ENCODE measurements around the gene LDHAL6B. TPM values are rescaled to one million over a fixed set of nuclear protein-coding genes. Genes with fewer than 3 reads are reported as not detected.

Gene LDHAL6B
- polyA plus RNA-seq, 3 donors, result 0.03 TPM; not detected in 2

DNA sequence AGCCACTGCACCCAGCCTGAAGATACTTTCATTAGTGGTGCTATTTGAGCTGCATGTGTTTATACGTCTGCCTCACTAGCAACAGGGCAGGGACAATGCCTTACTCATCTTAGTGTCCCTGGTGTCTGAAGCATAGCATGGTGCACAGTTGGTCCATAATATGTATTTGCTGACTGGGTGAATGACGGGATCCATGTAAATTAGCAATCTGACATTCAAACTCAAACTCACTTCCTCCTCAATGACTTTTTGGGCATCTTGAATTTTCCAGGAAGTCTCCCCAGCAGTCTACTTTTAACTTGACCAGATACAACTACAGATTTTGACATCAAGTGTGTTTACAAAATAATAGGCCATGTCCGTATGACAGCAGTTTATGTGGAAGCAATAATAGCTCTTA, 3.0 kb upstream of the LDHAL6B start:
- WGBS, 3 donors, result 85 to 88% (median 88%) methylated on average over 3 of the region's 3 CpGs
- H3K27ac ChIP-seq (ENCODE audit: low read depth, low read length), result no peak overlapping the region

DNA sequence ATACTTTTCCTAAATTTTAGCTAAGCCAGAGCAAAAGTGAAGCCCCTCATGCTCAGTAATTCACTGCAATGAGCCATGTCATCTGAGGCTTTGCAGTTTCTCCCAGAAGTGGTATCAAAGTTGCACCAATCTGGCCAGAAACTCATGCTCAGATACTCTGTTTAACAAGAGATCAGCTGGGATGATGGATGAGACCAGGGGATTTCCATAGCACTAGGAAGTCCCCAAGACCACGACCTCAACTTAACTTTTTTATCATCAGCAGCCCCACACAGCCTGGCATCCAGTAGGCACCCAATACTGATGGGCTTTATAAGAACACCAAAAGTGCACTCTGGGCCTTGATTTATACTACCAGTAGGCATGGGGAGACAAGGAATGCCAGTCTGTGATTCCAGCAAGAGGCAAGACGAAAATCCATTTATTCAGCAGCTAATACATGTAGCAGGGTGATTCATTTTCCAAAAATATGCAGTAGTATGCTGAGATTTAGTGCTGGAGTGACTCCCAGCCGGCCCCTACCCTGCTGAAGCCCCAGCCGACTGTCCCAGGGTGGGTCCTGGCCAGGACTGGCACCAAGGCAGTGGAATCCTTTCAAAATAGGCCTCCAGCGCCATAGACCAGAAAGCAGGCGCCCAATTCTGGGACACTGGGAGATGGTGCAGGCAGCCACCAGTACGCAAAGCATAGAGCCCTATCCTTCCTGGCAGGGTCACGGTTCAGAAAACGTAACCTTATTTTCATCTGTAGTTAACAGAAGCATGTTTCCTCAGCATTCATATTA, 612 bp upstream of the LDHAL6B start:
- no peak overlapping the region for H3K27ac ChIP-seq (ENCODE audit: low read depth, low read length)
- WGBS, 3 donors, result 85 to 86% (median 86%) methylated on average over 9 of the region's 9 CpGs

DNA sequence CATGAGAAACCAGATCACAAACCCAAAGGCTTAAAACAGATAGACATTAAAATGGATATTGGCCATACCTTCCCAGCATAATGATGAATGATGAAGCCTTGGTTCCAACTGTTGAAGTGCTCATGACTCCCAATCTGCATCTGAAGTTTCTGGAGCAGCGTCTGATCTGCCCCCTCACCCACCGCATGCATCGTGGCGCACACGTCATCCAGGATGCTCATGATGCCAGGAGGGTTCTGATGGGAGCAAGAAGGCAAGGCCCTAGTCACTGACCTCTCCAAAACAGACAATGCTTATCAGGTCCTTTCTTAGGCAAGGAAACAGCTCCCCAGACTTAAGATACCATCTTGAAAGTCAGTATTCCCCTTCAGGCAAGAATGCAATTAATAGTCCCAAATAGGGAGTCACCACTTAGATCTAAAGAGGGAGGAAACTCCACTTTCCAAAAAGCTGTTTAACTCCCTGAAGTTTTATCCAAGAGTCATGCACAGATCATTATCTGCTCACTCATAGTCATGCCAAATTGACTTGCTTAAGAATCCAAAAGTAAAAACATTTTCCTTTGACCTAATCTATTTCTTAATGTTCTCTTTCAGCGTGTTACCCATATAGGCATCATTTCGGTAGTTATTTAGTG, 2.1 kb downstream of the LDHAL6B start:
- WGBS, 3 donors, result 76 to 94% (median 79%) methylated on average over 7 of the region's 7 CpGs

DNA sequence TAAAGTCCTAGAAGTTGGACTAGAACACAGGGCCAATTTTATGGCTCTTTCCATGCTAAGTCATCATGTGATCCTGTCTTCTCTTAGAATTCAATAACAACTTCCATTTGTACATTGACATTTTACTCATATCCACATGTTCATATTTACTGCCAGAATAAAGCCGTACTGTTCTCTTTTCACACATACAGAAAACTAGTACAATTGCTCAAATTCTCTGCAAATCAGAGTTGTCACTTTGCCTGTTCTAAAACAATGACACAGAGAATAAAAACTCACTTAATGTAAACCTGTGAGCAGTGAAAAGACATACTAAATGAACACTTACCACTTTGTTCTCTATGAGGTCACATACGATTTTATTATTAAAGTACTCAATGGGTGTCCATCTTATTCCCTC, 3.5 kb downstream of the LDHAL6B start:
- no peak overlapping the region for H3K27ac ChIP-seq (ENCODE audit: low read depth, low read length)
- 94 to 95% (median 94%) methylated on average over 2 of the region's 2 CpGs for WGBS, 3 donors

More for the DNA sequence above, 2.1 kb downstream of the LDHAL6B start:
- H3K27ac ChIP-seq (ENCODE audit: low read depth, low read length), result no peak overlapping the region

DNA sequence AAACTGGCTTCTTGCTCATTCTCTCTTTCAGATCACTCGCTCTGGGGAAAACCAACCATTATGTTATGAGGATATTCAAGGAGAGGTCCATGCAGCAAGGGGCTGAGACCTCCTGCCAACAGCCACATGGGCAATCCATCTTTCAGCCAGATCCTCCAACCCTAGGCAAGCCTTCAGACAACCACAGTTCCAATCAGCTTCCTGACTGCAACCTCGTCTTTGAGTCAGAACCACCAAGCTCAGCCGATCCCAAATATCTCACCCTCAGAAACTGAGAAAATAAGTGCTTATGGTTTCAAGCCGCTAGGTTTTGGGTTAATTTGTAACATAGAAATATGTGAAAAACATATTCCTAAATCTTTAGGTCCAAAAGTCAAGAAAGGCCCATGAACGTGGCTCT, 10.3 kb downstream of the LDHAL6B start:
- 91 to 93% (median 92%) methylated on average over 5 of the region's 5 CpGs for WGBS, 3 donors

DNA sequence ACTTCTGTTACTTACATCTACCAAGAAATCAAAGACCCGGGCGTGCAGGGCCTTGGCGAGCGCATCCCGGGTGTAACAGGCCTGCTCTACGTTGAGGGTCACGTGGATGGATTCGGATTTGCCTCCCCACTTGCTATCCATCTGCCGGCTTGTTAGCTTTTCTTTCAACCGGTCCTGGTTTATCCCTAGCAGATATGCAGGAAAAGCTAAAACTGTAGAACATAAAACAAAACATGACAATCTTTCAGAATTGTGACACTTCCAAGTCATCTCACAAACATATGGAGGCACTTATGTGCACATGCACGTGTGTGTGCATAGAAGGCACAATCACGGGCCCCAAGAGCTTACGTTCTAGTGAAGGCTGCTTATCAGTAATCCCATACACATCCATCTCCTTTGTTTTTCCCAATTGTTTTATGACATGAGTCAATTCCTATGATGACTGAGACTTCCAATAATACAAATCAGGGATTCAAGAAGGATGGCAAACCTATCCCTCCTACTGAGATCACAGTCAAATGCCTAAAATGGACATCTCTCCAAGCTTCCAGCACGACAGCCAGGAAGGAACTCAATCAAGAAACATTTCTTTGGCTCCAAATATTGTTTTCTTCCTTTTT, 11.3 kb downstream of the LDHAL6B start:
- no peak overlapping the region for H3K27ac ChIP-seq (ENCODE audit: low read depth, low read length)

More for the DNA sequence above, 10.3 kb downstream of the LDHAL6B start:
- H3K27ac ChIP-seq (ENCODE audit: low read depth, low read length), result no peak overlapping the region

DNA sequence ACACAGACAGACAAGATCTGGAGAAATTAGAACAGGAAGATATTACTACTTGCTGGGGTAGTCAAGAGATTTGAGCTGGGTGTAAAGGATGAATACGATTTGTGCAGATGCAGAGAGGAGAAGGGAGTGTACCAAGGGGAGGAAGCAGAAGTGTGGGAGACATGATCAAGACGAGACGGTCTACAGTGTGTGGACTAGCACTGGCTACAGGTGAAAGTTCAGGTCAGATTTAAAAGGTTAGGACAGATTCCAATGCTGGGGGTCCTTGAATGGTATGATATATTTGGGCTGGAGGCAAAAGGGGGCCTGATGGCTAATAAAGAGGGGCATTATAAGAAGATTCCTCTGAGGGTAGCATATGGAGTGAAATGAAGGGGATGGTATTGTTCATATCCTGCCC, 12.1 kb downstream of the LDHAL6B start:
- WGBS, 3 donors, result 75 to 83% (median 81%) methylated on average over 3 of the region's 3 CpGs
- no peak overlapping the region for H3K27ac ChIP-seq (ENCODE audit: low read depth, low read length)

More for the DNA sequence above, 11.3 kb downstream of the LDHAL6B start:
- WGBS, 3 donors, result 90 to 92% (median 91%) methylated on average over 14 of the region's 14 CpGs

DNA sequence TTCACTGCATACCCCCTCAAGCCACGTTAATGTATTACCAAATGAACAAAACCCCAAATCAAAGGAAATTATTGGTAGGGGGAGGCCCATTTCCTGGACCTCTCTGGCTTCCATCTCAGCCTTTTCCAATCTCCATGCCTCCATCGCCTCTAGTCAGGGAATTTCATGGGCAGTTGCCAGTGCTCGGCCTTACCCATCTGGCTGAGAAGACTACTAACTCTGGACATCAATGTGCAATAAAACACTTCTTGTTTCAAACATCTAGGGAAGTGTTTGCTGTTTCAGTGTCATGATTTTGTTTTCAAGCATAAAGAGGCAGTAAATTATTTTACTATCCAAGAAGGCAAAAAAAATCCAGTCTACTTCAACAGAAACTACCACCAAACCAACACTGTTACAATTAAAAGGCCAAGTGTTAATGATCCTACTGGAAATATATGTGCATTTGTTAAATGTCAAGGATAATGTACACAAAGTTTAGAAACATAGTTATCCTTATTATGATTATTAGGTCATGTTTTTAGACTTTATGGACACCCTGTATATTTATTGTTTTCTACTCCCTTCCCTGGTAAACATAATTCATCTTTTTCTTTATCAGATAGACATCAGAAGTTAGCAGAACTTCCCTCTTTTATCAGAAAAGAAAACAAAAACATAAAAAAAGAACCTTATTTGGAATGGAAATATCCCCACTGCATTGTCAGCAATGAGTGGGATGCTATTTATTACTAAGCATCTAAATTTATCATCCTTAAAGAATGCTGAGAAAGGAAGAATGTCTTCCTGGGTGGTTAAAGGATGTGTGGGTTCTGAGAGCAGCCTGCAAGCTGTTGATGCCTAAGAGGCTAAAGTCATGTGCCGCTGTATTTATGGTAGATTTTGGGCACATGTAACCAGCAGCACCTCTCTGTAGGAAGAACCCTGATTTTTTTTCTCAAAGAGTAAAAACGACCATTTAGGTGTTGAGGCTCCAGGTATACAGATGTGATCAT, 15.2 kb downstream of the LDHAL6B start:
- WGBS, 3 donors, result 84 to 88% (median 87%) methylated on average over 5 of the region's 5 CpGs
- no peak overlapping the region for H3K27ac ChIP-seq (ENCODE audit: low read depth, low read length)

DNA sequence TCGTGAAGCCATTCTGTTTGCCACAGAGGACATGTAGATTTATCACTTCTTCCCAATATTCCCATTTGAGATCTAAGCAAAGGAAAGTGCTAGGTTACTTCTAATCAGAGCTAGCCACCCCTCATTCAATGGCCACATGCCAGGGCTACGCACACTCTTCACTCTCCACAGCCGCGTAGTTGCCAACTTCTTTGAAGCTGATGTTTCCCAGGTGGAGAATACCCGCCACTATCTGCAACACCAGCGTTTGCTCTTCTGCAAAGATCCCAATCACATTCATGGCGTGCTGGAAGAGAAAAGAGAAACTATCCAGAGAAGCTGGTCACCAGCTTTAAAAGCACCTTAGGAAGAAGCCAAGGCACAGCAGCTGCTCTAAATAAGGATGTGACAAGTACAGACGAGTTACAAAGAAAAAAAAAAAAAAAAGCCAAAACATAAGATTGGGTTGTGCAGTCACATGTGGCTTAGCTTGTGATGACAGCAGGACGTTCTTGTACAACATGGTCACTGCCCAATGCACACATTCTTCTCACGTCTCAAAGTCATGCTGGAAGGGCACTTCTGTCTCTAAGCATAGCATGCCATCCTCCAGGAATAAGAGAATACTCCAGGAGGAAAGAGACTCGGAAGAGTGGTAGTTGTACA, 16.4 kb downstream of the LDHAL6B start:
- no peak overlapping the region for H3K27ac ChIP-seq (ENCODE audit: low read depth, low read length)

DNA sequence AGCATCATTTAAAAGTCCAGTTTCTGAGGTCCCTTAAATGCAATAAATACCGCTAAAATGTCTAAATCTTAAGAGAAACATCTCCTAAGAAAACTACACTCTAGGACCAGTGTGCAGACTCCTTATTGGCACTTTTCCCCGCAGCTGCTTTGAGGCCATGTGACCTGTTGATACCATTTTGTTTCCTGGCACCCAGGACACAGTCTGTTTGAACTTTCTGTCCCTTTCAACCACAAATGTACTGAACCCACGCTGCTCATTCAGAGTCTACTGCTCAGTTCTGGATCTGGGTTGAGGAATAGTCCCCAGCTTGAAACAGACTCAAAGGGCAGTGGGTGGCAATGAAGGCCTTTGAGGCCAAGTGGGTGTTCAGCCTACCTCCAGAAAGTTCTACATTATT, 17.1 kb downstream of the LDHAL6B start:
- 68 to 81% (median 78%) methylated on average over 3 of the region's 3 CpGs for WGBS, 3 donors
- H3K27ac ChIP-seq (ENCODE audit: low read depth, low read length), result no peak overlapping the region

More for the DNA sequence above, 16.4 kb downstream of the LDHAL6B start:
- 86 to 90% (median 88%) methylated on average over 11 of the region's 11 CpGs for WGBS, 3 donors

DNA sequence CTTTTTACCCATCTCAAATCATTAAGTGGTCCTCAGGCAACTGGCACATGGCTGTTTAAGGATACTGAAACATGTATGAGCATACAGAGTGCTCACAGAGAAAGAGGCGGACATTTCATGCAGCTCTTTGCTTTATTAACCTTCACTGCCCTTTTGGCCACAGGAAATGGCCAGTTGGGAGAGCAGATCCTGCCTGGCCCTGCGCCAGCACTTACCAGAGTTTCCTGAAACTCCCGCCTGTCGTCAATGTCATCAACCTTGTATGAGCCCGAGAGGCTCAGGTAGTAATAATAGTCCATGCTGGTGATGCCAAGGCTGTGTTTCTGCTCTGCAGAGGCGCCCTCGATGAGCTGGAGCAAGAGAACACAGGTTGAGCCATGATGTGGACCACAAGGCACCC, 17.8 kb downstream of the LDHAL6B start:
- no peak overlapping the region for H3K27ac ChIP-seq (ENCODE audit: low read depth, low read length)
- 73 to 80% (median 76%) methylated on average over 7 of the region's 7 CpGs for WGBS, 3 donors

DNA sequence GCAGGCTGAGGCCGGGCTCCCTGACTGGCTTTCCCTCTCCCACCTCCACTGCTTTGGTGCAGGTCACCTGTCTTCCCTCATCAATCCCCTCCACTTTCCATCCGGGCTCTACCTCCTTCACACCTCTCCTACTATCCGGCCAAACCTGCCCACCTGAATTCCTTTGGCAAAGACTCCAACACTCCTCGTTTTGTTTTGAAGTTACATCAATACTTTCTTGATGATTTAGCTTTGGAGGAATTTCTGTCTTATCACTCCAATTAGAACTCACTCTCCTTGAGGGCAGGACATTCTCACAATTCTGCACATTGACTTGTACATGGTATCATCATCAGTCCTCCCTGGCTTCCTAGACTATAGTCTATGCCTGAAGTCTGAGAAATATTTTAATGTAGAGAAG, 20.4 kb downstream of the LDHAL6B start:
- H3K27ac ChIP-seq (ENCODE audit: low read depth, low read length), result no peak overlapping the region
- 87 to 89% (median 87%) methylated on average over 4 of the region's 4 CpGs for WGBS, 3 donors

DNA sequence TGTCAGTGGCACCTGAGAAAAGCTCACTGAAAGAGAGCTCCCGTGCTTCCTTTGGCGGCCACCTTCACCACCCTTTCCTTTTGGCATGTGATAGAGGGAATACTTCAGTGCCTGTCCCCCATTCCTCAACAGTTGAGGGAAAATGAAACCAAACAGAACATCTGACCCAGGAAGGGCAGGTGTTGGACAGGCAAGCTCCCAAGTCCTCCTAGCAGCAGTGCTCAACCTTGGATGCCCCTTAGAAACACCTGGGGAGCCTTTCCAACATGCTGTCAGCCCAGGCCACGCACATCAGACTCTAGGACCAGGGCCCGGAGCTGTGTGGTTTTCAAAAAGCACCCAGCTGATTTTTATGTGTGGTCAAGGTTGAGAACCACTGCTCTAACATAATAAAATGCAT, 22.4 kb downstream of the LDHAL6B start:
- no peak overlapping the region for H3K27ac ChIP-seq (ENCODE audit: low read depth, low read length)
- 81 to 89% (median 88%) methylated on average over 4 of the region's 4 CpGs for WGBS, 3 donors

DNA sequence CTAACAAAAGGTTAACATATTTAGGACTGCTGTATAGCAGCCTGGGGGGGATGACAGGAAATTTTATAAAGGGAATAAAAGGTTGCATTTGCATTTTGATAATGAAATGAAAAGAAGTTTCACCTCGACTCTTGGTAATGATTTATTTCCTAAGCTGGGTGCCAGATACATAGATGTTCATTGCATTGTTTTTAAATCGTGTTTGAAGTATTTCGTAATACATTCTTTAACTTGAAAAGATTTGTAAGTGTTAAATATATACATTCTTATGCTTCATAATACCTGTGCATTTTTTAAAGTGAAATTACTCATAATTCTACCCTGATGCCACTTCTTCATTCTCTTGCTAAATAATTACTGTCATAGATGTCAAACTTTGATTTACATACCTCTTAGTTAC, 22.8 kb downstream of the LDHAL6B start:
- H3K27ac ChIP-seq (ENCODE audit: low read depth, low read length), result no peak overlapping the region
- 76 to 80% (median 78%) methylated on average over 3 of the region's 3 CpGs for WGBS, 3 donors

DNA sequence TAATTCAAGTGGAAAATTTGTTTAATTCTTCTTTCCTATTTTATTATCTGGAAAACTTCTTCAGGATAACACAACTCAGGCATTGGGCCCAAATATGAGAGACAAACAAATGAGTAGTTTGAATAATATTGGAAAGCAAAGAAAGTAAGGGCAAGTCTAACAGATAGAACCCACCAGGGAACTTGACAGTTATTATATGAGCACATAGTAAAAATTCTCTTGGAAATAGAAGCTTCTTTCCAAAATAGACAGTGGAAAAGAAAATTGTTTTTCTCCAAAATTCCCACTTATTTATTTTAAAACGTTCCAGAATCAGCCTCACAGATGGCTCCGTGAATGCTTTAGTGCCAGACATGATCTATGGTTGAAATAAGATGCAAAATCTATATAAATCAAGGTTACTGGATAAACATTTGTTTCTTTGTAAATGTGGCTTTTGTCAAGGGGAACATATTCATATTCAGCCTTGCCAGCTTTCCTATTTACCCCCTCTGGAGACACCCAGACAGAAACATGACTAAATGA, 23.9 kb downstream of the LDHAL6B start:
- 55 to 73% (median 55%) methylated on average over 2 of the region's 2 CpGs for WGBS, 3 donors
- no peak overlapping the region for H3K27ac ChIP-seq (ENCODE audit: low read depth, low read length)

DNA sequence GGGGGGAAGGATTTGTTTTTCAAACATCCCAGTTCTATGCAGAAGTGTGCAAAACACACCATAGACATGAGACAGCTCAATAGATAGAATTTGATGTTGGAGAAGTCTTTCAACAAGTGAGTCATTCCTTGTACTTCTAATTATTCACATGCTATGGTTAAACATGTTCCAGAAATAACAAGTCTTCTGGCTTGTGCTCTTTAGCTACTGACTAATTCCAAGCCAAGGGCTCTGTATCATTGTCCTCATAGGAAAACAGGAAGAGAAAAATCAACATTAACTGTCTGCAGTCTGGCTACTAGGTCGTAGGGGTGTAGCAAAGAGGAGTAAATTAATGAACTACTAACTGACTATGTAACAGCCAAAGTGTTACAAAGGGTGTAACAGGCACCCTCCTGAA, 25.8 kb downstream of the LDHAL6B start:
- H3K27ac ChIP-seq (ENCODE audit: low read depth, low read length), result no peak overlapping the region
- 21 to 56% (median 48%) methylated on average over 1 of the region's 1 CpG for WGBS, 3 donors

DNA sequence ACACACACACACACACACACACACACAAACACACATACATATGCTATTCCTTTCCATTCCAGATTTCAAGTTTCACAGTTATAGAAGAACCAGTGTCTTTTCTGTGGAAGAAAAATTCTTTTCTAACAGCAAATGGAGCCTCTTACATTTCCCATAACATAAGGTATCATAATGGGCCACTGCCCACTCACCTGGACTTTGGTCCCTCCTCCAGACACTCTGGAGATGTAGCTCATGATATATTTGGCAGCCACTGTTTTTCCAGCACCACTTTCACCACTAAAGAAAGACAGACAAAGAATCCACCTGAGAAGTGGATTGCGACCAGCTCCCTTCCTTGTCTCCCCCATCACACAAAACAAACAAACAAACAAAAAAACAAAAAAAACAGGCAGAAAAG, 29.8 kb downstream of the LDHAL6B start:
- no peak overlapping the region for H3K27ac ChIP-seq (ENCODE audit: low read depth, low read length)
- WGBS, 3 donors, result 92 to 100% (median 96%) methylated on average over 1 of the region's 1 CpG
